Activated CD4-positive, alpha-beta T cell treated with anti-CD3 and anti-CD28 coated beads, Interleukin-2, amount 50 U/mL, for 4 hours (primary cell): ENCODE measurements around the gene HCN1.
"Not testable (repeated sequence)": the region's sequence is repeated elsewhere in the genome, so short reads cannot be mapped to it uniquely, and the experiment has no call there.

Experiments
- DNase-seq, 2 experiments: peaks; one replicate each; pipeline ENCODE4 v3.0.0-alpha.2; 2020

The HCN1 gene

GRCh38 chr5:45609661-45610060, 86.5 kb downstream of the HCN1 start:
- no peak for DNase-seq

GRCh38 chr5:45604092-45604491, 92.1 kb downstream of the HCN1 start:
- DNase-seq, result no peak

- DNase-seq, result no peak
Measured at GRCh38 chr5:45601424-45601823, 94.8 kb downstream of the HCN1 start.

GRCh38 chr5:45596320-45596719, 99.9 kb downstream of the HCN1 start:
- no peak for DNase-seq

GRCh38 chr5:45586001-45586400, 110.2 kb downstream of the HCN1 start:
- not testable (repeated sequence) for DNase-seq

GRCh38 chr5:45578270-45578669, 117.9 kb downstream of the HCN1 start:
- DNase-seq, result no peak

GRCh38 chr5:45568813-45569212, 127.4 kb downstream of the HCN1 start:
- no peak for DNase-seq

GRCh38 chr5:45542421-45542820, 153.8 kb downstream of the HCN1 start:
- DNase-seq, result no peak

GRCh38 chr5:45533663-45534062, 162.5 kb downstream of the HCN1 start:
- no peak for DNase-seq

- DNase-seq, result no peak
Measured at GRCh38 chr5:45532826-45533624, 163.2 kb downstream of the HCN1 start.

GRCh38 chr5:45521067-45521466, 175.1 kb downstream of the HCN1 start:
- DNase-seq, result no peak

GRCh38 chr5:45512521-45512920, 183.7 kb downstream of the HCN1 start:
- no peak for DNase-seq

- no peak for DNase-seq
Measured at GRCh38 chr5:45509371-45509770, 186.8 kb downstream of the HCN1 start.

GRCh38 chr5:45508135-45508534, 188.0 kb downstream of the HCN1 start:
- DNase-seq, result no peak

- DNase-seq, result no peak
Measured at GRCh38 chr5:45507178-45507577, 189.0 kb downstream of the HCN1 start.

GRCh38 chr5:45499006-45499405, 197.2 kb downstream of the HCN1 start:
- not testable (repeated sequence) for DNase-seq

- DNase-seq, result no peak
Measured at GRCh38 chr5:45491368-45491767, 204.8 kb downstream of the HCN1 start.

- DNase-seq, result no peak
Measured at GRCh38 chr5:45484781-45485180, 211.4 kb downstream of the HCN1 start.

GRCh38 chr5:45454114-45454513, 242.1 kb downstream of the HCN1 start:
- DNase-seq, result no peak

- DNase-seq, result not testable (repeated sequence)
Measured at GRCh38 chr5:45444856-45445255, 251.3 kb downstream of the HCN1 start.

- no peak for DNase-seq
Measured at GRCh38 chr5:45440466-45440865, 255.7 kb downstream of the HCN1 start.

- no peak for DNase-seq
Measured at GRCh38 chr5:45437752-45438151, 258.4 kb downstream of the HCN1 start.

- no peak for DNase-seq
Measured at GRCh38 chr5:45417285-45417998, 278.7 kb downstream of the HCN1 start.
